Measurements from ENCODE around the gene TH. TPM values are rescaled to one million over a fixed set of nuclear protein-coding genes. Genes with fewer than 3 reads are reported as not detected.

TH gene
- total RNA-seq, 1 donor from 2014 or later: not detected

GRCh38 chr11:2165571-2165970 is 6.0 kb downstream of the TH start:
- peaks cover 52% of the 10 kb centered on the region for H3K27me3 ChIP-seq
- no peak overlapping the region for H3K4me3 ChIP-seq
- no peaks in the 10 kb centered on the region for H3K36me3 ChIP-seq
- no peaks in the 10 kb centered on the region for H3K9me3 ChIP-seq
- H3K4me1 ChIP-seq: peaks cover 3% of the 10 kb centered on the region
- no peak for TF ChIP-seq CTCF (IDR thresholded peaks at IDR 0.05)
- H3K27ac ChIP-seq: no peak overlapping the region
- intact Hi-C loops (cut with DNase I): no loop called here
- ATAC-seq: no peak
- no peak for DNase-seq

- H3K4me1 ChIP-seq: peaks cover 3% of the 10 kb centered on the region
- no peaks in the 10 kb centered on the region for H3K36me3 ChIP-seq
- ATAC-seq (no peak), DNase-seq (no peak)
- no peak for TF ChIP-seq CTCF (IDR thresholded peaks at IDR 0.05)
- no peaks in the 10 kb centered on the region for H3K9me3 ChIP-seq
- H3K27ac ChIP-seq: no peak overlapping the region
- H3K4me3 ChIP-seq: no peak overlapping the region
- peaks cover 53% of the 10 kb centered on the region for H3K27me3 ChIP-seq
- intact Hi-C loops (cut with DNase I): no loop called here
Observed at GRCh38 chr11:2164861-2165555, 6.6 kb downstream of the TH start.

GRCh38 chr11:2164081-2164480 is 7.5 kb downstream of the TH start:
- DNase-seq (no peak), ATAC-seq (no peak)
- H3K4me3 ChIP-seq: no peak overlapping the region
- TF ChIP-seq CTCF (IDR thresholded peaks at IDR 0.05): no peak
- peaks cover 3% of the 10 kb centered on the region for H3K4me1 ChIP-seq
- H3K36me3 ChIP-seq: no peaks in the 10 kb centered on the region
- intact Hi-C loops (cut with DNase I): no loop called here
- H3K27ac ChIP-seq: no peak overlapping the region
- no peaks in the 10 kb centered on the region for H3K9me3 ChIP-seq
- peaks cover 47% of the 10 kb centered on the region for H3K27me3 ChIP-seq

- H3K9me3 ChIP-seq: no peaks in the 10 kb centered on the region
- peaks cover 42% of the 10 kb centered on the region for H3K27me3 ChIP-seq
- no peak overlapping the region for H3K27ac ChIP-seq
- H3K4me3 ChIP-seq: no peak overlapping the region
- TF ChIP-seq CTCF (IDR thresholded peaks at IDR 0.05): no peak
- DNase-seq (no peak), ATAC-seq (no peak)
- no peaks in the 10 kb centered on the region for H3K36me3 ChIP-seq
- peaks cover 3% of the 10 kb centered on the region for H3K4me1 ChIP-seq
- intact Hi-C loops (cut with DNase I): no loop called here
Observed at GRCh38 chr11:2163428-2163978, 8.1 kb downstream of the TH start.

- ATAC-seq (no peak), DNase-seq (no peak)
- Histone ChIP-seq H3K27me3 (peaks cover 37% of the 10 kb centered on the region), H3K4me3 (no peak within 1 kb of the TSS), H3K9me3 (no peaks in the 10 kb centered on the region), H3K36me3 (no peaks in the 10 kb centered on the region), H3K27ac (no peak within 1 kb of the TSS), H3K4me1 (no peaks in the 10 kb centered on the region)
- TF ChIP-seq CTCF (IDR thresholded peaks at IDR 0.05): no peak
- intact Hi-C loops (cut with DNase I): no loop called here
Observed at GRCh38 chr11:2160736-2161259, 10.8 kb downstream of the TH start, which contains the start of gene INS. Gene INS, minus strand, starts transcription at chr11:2161209. Its CDS starts 238 bp downstream, at chr11:2160971.

Measured in upper lobe of right lung (tissue), 1 donor.